OCI-LY1 (cell line): ENCODE results near the gene ZNF536.

Experiments
- EZH2 ChIP-seq: fragments of 200-600 bp; sonication (generic), shearing (Covaris generic); IDR thresholded peaks from 2 replicates; pipeline ENCODE4 v1.8.0; 2017; ENCODE audit warnings: borderline replicate concordance, mixed run types, mild to moderate bottlenecking, antibody characterized with exemption, low read length, moderate library complexity, mixed read lengths
- TF ChIP-seq, protein P1 (sequence below): fragments of 200-600 bp; sonication (generic), shearing (Covaris generic); IDR thresholded peaks from 2 replicates; pipeline ENCODE4 v1.5.1; 2017; ENCODE audit warnings: mild to moderate bottlenecking, antibody characterized with exemption, low read length, moderate library complexity, mixed read lengths

DNA sequence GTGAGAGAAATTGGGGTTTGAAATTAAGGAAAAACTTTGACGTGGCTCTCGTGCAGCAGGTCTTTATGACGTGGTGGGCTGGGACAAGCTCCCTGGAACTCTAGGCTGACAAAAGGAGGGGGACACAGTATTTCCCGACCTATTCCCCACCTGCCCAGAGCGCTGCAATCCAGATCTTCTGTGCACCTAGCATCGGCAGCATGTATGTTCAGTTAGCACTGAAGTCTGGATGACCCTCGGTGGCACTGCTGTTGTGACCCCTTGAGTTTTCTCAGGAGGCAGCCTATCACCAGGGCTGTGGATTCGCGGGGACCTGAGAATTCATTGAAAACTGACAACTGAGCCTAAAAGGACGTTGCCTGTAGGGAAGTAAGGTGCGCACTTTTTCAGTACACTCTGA lies 9.1 kb upstream of the ZNF536 start:
- TF ChIP-seq, protein P1, sequence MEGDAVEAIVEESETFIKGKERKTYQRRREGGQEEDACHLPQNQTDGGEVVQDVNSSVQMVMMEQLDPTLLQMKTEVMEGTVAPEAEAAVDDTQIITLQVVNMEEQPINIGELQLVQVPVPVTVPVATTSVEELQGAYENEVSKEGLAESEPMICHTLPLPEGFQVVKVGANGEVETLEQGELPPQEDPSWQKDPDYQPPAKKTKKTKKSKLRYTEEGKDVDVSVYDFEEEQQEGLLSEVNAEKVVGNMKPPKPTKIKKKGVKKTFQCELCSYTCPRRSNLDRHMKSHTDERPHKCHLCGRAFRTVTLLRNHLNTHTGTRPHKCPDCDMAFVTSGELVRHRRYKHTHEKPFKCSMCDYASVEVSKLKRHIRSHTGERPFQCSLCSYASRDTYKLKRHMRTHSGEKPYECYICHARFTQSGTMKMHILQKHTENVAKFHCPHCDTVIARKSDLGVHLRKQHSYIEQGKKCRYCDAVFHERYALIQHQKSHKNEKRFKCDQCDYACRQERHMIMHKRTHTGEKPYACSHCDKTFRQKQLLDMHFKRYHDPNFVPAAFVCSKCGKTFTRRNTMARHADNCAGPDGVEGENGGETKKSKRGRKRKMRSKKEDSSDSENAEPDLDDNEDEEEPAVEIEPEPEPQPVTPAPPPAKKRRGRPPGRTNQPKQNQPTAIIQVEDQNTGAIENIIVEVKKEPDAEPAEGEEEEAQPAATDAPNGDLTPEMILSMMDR, result no peak
- no peak for TF ChIP-seq EZH2
